GM19043 (cell line): ENCODE data around the gene C3orf70.

Experiments used
- ATAC-seq: cut with Tn5 transposase; IDR thresholded peaks from one replicate; pipeline ENCODE4 v1.9.1; 2021; ENCODE audit warnings: low read depth; ENCODE audit not compliant: unreplicated experiment

The C3orf70 gene

GRCh38 chr3:185152410-185153170, at the start of gene C3orf70:
Gene C3orf70 (minus strand): TSS chr3:185153060. CDS start chr3:185152823, 237 bp downstream.
- no peak for ATAC-seq

DNA sequence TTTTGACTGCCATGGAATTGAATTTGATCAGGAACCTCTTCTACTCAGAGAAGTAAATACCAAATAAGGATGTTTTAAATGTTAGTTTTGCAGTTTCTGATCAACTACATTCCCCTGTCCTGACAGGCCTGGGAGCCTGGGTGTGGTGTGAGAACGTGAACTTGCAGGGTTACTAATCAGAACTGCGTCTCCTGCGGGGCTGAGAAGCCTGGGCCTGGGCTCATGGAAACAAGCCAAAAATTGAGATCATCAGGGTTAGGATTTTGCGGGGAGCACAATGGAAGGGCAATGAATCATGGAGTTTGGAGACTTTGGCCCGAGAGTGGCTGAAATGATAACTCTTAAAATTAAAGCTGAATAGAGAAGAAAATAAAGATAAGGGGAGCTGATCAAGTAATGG, 47.8 kb upstream of the C3orf70 start:
- ATAC-seq: no peak

- ATAC-seq: no peak
Measured at GRCh38 chr3:185199671-185200070, 46.8 kb upstream of the C3orf70 start.

GRCh38 chr3:185199206-185199605, 46.3 kb upstream of the C3orf70 start:
- no peak for ATAC-seq

- ATAC-seq: no peak
Measured at GRCh38 chr3:185197068-185197467, 44.2 kb upstream of the C3orf70 start.

- no peak for ATAC-seq
Measured at GRCh38 chr3:185195652-185196051, 42.8 kb upstream of the C3orf70 start.

DNA sequence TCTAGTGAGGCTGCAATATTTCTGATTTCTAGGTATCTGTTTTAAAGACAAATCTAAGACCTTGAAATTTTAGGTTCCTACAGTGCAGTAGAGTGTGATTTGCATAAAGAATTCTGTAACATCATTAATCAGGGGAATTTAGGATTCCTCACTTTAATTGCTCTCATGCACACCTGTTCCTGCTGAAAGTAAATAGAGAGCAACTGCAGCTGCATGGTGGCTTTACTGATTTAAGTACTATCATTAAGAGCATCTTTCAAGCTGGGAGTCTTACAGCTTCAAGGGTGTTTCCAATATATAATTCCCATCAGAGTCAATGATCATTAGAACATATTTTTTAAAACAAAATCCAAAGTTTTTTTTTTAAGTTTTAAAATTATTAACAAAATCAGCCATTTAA, 36.0 kb upstream of the C3orf70 start:
- ATAC-seq: no peak

- no peak for ATAC-seq
Measured at GRCh38 chr3:185187391-185187790, 34.5 kb upstream of the C3orf70 start.

DNA sequence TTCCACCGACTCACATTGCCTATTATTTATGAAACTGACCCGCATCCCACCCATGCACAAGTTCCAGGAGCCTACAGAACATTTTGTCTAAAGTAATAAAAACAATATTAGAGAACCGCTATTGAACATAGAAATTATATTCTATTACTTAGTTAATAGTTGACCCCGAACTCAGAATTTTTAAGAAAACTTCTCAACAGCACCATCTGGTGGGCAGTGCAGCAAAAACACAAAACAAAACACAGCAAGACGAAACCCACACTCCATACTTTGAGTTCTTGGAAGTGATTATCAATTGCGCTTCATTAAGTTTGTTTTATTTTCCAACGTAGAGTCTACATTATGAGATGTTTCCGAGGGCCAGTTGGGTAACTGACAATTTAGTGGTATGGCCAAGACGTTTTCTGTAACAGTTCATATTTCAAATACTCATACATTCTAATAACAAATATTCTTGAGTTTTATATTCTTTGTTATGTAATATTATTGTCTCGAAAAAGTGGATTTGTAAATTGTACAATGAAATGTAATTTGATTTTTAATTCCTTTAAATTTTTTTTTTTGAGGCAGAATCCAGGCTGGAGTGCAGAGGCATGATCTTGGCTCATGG, 24.0 kb upstream of the C3orf70 start:
- ATAC-seq: no peak

- peak; percentile 84 for ATAC-seq
Measured at GRCh38 chr3:185175370-185175987, 22.6 kb upstream of the C3orf70 start.

DNA sequence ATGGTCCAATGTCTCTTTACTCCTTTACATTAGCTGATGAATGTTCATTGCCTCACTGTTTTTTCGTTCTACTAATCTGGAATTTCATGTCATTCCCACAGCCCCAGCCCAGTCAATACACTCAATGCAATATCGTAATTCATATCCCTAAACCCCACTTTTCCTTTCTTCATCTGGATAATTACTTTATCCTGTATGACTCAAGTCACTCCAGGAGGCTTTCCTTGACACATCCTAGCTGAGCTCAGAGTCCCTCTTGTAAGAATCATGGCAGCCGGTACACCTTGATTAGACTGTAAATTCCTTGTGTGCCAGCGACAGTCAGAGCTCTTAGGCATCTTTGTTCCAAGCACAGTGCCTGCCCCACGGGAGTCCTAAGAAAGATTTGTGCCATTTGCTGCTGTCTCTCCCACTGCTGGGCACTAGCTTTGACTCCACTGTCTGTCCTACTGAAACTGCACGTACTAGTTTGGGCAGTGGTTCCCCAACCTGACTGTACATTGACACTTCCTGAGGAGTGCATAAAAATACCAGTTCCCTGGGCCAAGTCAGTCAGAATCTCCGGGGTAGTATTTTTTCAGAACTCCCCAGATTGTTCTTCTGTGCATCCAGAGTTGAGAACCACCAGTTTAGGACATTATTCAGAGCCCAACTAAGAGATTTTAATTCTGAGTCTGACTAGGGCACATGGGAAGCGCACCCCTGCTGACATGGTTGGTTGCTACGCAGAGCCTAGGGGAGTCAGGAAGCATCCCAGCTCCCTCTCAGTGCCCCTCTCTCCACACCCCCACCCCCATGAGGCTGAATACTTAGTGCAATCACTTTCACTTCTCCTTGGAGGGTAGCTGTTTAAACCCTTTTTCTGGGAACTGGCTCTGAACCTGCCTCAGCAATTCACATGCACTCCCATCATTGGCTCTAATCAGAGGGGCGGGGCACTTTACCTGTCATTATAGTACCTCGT, 19.5 kb upstream of the C3orf70 start:
- ATAC-seq: no peak

DNA sequence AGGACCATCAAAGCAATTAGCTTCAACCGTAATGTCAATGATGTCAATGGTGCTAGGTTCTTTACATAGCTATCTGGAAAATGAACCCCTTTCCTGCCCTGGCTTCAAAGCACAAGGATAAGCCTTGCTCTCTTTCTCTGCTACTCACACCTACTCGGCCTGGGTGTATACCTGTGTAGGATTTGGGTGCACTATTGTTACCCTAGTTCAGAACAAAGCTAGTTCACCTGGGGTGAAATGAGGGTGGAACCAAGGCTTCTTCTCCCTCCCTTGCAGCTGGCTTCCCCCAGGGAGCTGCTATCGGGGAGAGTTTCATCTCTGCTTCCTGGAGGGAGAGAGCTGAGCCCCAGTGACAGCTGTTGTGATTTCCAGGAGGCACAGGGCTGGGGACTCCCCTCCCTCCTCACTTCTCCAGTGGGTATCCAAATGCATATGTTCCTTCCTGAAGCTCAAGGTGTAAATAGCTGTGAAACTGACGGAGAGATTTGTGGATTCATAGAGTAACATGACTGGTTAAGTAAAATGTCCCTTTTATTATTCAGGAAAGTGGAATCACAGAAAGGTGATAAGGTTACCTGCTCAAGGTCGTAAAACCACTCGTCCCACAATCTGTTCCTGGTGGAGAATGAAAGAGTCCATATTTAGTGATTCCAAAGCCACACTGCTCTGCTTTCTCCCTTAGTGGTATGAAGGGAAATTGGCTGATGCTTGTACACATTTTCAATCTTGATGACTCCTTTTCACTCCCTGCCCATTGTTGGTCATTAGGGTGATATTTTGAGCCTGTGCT, 11.8 kb upstream of the C3orf70 start:
- ATAC-seq: no peak

GRCh38 chr3:185162634-185163033, 9.8 kb upstream of the C3orf70 start:
- no peak for ATAC-seq

- no peak for ATAC-seq
Measured at GRCh38 chr3:185161761-185162160, 8.9 kb upstream of the C3orf70 start.

DNA sequence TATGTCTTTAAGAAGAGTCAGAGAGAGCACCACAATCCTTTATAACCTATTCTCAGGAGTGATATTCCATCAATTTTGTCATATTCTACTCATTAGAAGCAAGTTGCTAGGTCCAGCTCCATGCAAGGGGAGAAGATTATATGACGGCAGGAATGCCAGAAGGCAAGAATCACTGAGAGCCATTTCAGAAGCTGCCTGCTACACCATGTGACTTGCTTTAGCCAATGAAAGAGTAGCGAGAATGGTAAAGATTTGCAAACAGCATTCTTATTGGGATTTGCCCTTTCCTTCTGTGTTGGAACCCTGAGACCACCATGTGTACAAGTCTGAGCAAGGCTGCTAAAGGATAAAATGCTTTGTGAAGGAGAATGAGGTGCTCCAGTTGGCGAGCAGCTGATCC, 4.5 kb upstream of the C3orf70 start:
- ATAC-seq: no peak

DNA sequence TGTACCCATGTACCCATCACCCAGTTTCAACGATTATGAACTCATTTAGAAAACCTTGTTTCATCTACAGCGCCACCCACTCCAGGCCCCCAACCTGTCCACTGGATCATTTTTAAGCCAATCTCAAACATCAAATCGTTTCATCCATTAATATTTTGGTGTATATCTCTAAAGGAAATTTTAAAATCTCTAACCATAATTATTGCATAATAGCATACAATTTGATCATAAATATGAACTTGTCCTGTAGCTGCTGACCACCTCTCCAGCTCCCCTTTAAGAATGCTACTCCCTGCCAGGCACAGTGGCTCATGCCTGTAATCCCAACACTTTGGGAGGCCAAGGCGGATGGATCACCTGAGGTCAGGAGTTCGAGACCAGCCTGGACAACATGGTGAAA, 2.8 kb upstream of the C3orf70 start:
- ATAC-seq: no peak

GRCh38 chr3:185153861-185154629, 1.2 kb upstream of the C3orf70 start:
- no peak for ATAC-seq

GRCh38 chr3:185153171-185153771, 411 bp upstream of the C3orf70 start:
- ATAC-seq: no peak

DNA sequence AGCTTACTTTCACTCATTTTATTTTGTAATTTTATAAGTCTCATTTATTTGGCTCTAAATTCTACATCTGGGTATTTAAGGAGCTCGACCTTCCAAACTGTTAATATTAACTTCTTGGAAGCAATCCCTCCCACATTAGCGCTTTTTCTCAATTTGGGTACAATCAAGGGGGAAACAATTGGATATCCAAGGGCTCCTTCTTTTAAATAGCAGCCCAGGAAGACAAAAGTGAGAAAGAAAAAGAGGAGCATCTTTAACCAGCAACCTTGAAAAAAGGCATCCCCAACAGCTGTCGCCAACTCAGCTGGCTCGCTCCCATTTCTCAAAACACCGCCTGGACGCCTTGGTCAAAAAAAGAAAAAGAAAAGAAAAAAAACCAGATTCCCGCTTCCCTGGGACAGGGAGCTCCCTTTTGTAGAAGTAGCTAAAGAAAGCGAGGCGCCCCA, 873 bp downstream of the C3orf70 start:
- no peak for ATAC-seq
